Mononuclear cell (primary cell): ENCODE data around the gene TMEM239. TPM values are rescaled to one million over a fixed set of nuclear protein-coding genes. Genes with fewer than 3 reads are reported as not detected.

ENCODE experiments used
- H3K27me3 ChIP-seq: 2 replicates; pipeline ENCODE4 v1.6.0; 2011; ENCODE audit warnings: low read length, control low read depth; ENCODE audit not compliant: insufficient read depth
- H3K4me1 ChIP-seq: 2 replicates; pipeline ENCODE4 v1.5.1; 2011; ENCODE audit warnings: mild to moderate bottlenecking, low read length, control low read depth; ENCODE audit not compliant: insufficient read depth
- H3K4me3 ChIP-seq: 2 replicates; pipeline ENCODE4 v1.5.1; 2011; ENCODE audit warnings: mild to moderate bottlenecking, low read length, moderate library complexity
- H3K9me3 ChIP-seq: 2 replicates; pipeline ENCODE4 v1.5.1; 2011; ENCODE audit warnings: low read depth, mild to moderate bottlenecking, control low read depth, low read length
- total RNA-seq: library from RNA; depleted of rRNA; stranded (reverse); fragments of >200 nt; gene quantifications from one replicate; pipeline ENCODE4 v1.2.3, GENCODE V29; 2012

The TMEM239 gene
- total RNA-seq, 1 donor = not detected

GRCh38 chr20:2846698-2847097, 30.5 kb downstream of the TMEM239 start:
- Histone ChIP-seq H3K9me3 (no peaks in the 10 kb centered on the region), H3K27me3 (no peaks in the 10 kb centered on the region), H3K4me1 (peaks cover 3% of the 10 kb centered on the region), H3K4me3 (no peak overlapping the region)

GRCh38 chr20:2847802-2848201, 31.6 kb downstream of the TMEM239 start:
- Histone ChIP-seq H3K4me1 (peaks cover 6% of the 10 kb centered on the region), H3K27me3 (no peaks in the 10 kb centered on the region), H3K4me3 (no peak overlapping the region), H3K9me3 (no peaks in the 10 kb centered on the region)

- Histone ChIP-seq H3K27me3 (no peaks in the 10 kb centered on the region), H3K9me3 (no peaks in the 10 kb centered on the region), H3K4me3 (no peak overlapping the region), H3K4me1 (peaks cover 6% of the 10 kb centered on the region)
These were observed 33.4 kb downstream of the TMEM239 start for GRCh38 chr20:2849529-2849928.

GRCh38 chr20:2851086-2851485, 34.9 kb downstream of the TMEM239 start:
- H3K27me3 ChIP-seq = no peaks in the 10 kb centered on the region
- H3K4me3 ChIP-seq = no peak overlapping the region
- peaks cover 6% of the 10 kb centered on the region for H3K4me1 ChIP-seq
- no peaks in the 10 kb centered on the region for H3K9me3 ChIP-seq

DNA sequence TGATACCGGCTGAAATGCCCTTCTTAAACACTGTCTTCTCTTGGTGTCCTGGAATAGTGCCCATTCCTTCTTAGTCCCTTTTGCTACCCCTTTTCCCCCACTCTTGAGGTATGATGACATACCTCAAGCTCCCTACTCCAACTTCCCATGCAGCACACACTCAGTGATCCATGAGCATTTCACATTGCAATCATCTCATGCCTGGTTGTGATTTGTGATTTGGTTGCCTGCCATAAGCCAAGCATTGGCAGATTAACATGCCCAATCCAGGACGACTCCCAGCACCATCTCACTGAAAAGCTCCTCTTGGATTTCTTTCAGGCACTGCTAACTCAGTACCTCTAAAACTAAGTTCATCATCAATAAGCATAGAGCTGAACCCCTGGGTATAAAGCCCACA, 42.4 kb downstream of the TMEM239 start:
- H3K4me1 ChIP-seq = no peaks in the 10 kb centered on the region
- no peaks in the 10 kb centered on the region for H3K27me3 ChIP-seq
- H3K9me3 ChIP-seq = no peaks in the 10 kb centered on the region
- H3K4me3 ChIP-seq = no peak overlapping the region

DNA sequence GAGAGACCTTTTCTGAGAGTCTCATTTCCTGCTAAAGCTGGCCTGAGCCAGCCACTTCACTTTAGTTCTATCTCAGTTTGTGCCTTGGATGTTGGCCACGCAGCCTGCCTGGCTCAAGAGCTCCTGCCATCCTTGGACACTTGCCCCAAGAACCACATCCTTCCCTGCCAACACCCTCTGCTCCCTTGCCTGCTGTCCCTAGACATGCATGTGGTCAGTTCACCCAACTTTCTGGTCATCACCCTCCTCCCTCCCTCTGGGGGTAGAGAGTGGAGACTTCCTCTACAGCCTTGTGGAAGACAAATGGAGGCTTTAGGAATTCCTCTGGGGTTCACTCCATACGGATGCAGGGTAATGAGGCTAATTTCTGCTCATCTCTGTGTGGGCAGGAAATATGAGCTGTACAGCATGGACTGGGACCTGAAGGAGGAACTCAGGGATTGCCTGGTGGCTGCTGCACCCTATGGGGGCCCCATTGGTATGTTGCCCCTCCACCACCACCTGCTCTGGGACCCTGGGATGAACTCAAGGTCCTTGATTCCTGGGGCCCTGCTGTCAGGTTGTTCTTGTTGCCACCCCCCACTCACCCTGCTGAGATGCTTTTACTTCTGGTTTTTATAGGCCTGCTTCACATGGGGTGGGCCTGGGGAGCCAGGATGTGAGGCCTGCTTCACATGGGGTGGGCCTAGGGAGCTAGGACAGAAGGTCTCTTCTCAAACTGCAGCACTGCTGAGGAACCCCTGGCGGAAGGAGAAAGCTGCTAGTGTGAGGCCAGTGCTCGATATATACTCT, 43.4 kb downstream of the TMEM239 start:
- H3K9me3 ChIP-seq = no peaks in the 10 kb centered on the region

GRCh38 chr20:2864626-2865025, 48.5 kb downstream of the TMEM239 start:
- peaks cover 31% of the 10 kb centered on the region for H3K4me1 ChIP-seq
- no peaks in the 10 kb centered on the region for H3K9me3 ChIP-seq
- H3K4me3 ChIP-seq = no peak overlapping the region
- no peaks in the 10 kb centered on the region for H3K27me3 ChIP-seq

More for the DNA sequence above, 43.4 kb downstream of the TMEM239 start:
- Histone ChIP-seq H3K27me3 (no peaks in the 10 kb centered on the region), H3K4me1 (peaks cover under 1% of the 10 kb centered on the region), H3K4me3 (no peak overlapping the region)

DNA sequence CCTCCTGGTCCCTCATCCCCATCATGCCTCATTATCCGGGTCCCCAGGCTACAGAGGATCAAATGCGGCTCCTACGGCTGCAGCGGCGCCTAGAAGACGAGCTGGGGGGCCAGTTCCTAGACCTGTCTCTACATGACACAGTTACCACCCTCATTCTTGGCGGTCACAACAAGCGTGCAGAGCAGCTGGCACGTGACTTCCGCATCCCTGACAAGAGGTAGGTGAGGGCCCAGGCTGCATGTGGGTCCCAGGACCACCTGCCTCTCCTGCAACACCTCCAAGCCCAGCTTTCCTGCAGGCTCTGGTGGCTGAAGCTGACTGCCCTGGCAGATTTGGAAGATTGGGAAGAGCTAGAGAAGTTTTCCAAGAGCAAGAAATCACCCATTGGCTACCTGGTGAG, 48.9 kb downstream of the TMEM239 start:
- Histone ChIP-seq H3K9me3 (no peaks in the 10 kb centered on the region), H3K4me1 (peaks cover 31% of the 10 kb centered on the region), H3K27me3 (no peaks in the 10 kb centered on the region), H3K4me3 (no peak overlapping the region)

DNA sequence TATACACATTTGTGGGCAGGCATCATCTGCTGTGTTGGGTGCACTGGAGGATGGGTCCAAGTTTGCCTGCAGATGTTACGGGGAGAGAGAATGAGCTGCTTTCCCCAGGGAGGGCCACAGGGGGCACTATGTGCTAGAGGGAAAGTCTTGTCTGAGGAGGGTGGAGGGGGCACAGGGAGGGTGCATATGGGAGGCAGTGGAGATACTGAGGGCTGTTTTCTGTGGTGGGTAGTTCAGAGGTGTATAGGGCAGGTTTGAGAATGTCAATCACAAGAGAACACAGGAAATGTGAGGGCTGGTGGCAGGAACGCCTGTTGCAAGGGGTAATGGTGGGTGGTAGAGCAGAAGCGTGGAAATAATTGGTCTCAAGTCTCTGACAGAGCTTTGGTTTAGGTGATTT, 49.5 kb downstream of the TMEM239 start:
- Histone ChIP-seq H3K4me1 (peaks cover 36% of the 10 kb centered on the region), H3K27me3 (no peaks in the 10 kb centered on the region), H3K9me3 (no peaks in the 10 kb centered on the region), H3K4me3 (no peak overlapping the region)

DNA sequence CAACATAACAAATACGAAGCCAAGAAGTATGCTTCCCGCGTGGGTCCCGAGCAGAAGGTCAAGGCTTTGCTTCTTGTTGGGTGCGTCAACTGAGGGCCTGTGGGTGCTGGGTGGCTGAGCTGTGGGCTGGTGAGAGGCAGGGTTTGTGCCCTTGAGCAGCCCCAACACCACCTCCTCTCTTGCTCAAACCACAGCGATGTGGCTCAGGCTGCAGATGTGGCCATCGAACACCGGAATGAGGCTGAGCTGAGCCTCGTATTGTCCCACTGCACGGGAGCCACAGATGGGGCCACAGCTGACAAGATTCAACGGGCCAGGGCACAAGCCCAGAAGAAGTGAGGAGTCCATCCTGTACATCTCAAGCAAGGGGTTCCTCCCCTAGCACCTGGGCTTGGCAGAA, 50.1 kb downstream of the TMEM239 start:
- Histone ChIP-seq H3K27me3 (no peaks in the 10 kb centered on the region), H3K4me1 (peaks cover 42% of the 10 kb centered on the region), H3K9me3 (no peaks in the 10 kb centered on the region), H3K4me3 (no peak overlapping the region)

GRCh38 chr20:2867081-2867864, 51.1 kb downstream of the TMEM239 start:
- Histone ChIP-seq H3K4me1 (peaks cover 53% of the 10 kb centered on the region), H3K27me3 (no peaks in the 10 kb centered on the region), H3K9me3 (no peaks in the 10 kb centered on the region), H3K4me3 (no peak overlapping the region)

Other genes with a start within 250 kb of the TMEM239 start
- gene NOP56, start 163.7 kb upstream of the TMEM239 start, total RNA-seq = 109 TPM
- gene IDH3B, start 152.1 kb upstream of the TMEM239 start, total RNA-seq = 103 TPM
- 0.63 TPM for gene EBF4, start 123.6 kb upstream of the TMEM239 start, total RNA-seq
- gene CPXM1, start 15.7 kb upstream of the TMEM239 start, total RNA-seq = 0.10 TPM
- not detected for gene C20orf141, start 1.4 kb upstream of the TMEM239 start, total RNA-seq
- 30.0 TPM for gene PCED1A, start 24.3 kb downstream of the TMEM239 start, total RNA-seq
- 16.6 TPM for gene VPS16, start 24.4 kb downstream of the TMEM239 start, total RNA-seq
- 148 TPM for gene PTPRA, start 57.1 kb downstream of the TMEM239 start, total RNA-seq
- gene GNRH2, start 227.3 kb downstream of the TMEM239 start, total RNA-seq = 0.52 TPM
- gene MRPS26, start 229.7 kb downstream of the TMEM239 start, total RNA-seq = 11.0 TPM